RPMI7951 (cell line): ENCODE measurements around the gene MALRD1. TPM values are rescaled to one million over a fixed set of nuclear protein-coding genes. Genes with fewer than 3 reads are reported as not detected.

Source experiments
- DNase-seq: peaks from one replicate; pipeline ENCODE4 v3.0.0-alpha.2; 2012; ENCODE audit warnings: low read depth
- total RNA-seq: library from RNA; depleted of rRNA; stranded (reverse); fragments of >200 nt; shearing (Covaris generic); gene quantifications from 2 replicates; pipeline ENCODE4 v1.2.3, GENCODE V29; 2014

The MALRD1 gene
- total RNA-seq, 1 experiment from 2014 or later, result not detected

DNA sequence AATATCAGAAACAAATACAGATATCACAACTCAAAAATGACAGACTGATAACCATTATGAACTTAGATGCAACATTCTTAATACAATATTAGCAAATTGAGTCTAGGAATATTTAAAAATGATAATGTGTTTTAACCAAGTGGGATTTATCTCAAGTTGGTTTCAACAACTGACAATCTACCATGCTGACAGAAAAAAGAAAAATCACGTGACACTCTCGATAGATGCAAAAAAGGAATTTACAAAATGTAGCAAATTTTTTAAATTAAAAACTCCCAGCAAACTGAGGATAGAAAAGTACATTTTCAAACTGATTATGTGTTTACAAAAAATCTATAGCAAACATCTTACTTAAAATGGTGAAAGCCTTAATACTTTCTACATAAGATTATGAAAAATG is 177.4 kb downstream of the MALRD1 start:
- DNase-seq, result no peak

DNA sequence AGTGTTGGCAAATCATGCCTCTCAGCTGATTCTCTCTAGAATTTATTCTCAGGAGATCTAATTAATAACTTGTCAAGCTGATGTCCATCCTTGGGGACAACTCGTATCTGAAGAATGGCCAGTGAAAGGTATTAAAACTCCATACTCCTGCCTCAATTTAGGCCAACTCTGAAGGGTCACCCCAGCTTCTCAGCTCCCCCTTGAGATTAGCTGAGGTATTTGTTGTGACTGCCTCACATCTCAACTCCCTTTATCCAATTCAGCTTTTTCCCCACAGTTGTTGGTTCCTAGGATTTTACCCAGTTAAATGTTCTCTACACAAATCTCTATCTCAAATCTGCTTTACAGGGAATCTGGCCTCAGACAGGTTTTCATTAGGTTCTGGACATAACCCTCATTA is 182.4 kb downstream of the MALRD1 start:
- no peak for DNase-seq

DNA sequence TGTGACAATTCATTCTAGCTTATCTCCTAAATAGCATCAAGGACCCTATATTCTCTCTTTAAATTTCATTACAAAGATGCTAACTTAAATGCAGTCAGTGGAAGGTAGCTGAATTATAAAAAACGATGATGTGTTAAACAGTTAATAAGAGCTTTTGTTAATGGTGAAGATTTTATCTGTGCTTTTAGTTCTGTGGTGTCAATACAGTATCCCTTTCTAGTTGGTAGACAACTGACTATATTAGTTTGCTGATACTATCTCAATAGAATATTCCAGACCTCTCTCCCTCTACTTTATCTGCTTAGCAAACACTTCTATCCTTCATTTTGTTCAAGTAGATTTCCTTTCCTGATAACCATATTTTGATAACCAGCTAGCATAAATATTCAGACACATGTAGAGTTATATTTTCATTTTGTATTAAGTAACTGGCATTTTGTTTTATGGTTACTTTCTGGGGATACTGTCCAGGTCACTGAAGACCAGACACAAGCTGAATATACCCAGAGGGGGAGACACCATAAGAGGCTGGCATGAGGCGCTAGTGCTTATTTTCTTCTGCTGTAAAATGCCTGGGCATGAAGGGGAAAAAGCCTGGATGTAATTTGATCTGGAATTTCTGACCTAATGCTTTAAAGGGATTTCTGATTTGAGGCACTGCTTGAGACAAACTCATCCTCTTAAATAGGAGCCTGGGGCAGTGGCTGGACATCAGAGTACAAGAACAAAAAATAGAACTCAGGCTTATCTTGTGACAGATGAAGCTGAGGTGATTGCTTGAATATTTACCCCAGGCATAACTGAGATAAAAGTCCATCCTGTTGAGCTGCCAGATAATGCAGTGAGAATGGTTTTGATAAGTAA is 197.5 kb downstream of the MALRD1 start:
- peak; percentile 10 for DNase-seq

DNA sequence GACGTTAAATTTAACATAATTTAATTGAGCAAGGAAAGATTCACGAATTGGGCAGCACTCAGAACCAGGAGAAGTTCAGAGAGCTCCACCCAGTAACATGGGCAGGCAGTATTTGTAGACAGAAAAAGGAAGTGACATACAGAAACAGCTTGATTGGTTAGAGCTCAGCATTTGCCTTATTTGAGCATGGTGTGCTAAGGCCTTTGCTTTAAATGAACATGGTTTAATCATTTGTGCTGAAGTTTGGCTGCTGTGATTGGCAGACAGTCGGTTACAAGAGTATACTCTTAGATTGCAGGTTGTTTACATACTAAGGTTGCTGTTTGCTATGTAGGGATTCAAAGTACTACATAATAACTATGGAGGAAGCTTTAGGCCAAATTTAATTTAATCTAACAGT is 199.2 kb downstream of the MALRD1 start:
- no peak for DNase-seq

DNA sequence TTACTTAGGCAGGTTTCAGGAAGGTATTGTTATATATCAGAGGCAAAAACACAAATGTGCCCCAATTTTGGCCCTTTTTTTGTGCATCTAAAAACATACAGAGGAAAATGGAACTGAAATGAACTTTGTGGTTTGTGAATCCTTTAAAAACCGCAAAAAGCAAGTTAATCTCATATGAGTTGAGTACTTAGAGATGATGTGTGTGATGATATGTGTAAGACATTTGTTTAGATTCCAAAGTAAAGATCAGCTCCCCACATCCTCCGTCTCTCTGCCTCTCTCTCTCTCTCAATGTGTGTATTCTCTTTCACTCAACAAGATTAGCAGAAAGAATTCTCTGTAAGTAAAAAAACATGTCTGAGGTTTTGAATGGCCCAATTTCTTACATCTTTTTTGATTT is 201.9 kb downstream of the MALRD1 start:
- no peak for DNase-seq

DNA sequence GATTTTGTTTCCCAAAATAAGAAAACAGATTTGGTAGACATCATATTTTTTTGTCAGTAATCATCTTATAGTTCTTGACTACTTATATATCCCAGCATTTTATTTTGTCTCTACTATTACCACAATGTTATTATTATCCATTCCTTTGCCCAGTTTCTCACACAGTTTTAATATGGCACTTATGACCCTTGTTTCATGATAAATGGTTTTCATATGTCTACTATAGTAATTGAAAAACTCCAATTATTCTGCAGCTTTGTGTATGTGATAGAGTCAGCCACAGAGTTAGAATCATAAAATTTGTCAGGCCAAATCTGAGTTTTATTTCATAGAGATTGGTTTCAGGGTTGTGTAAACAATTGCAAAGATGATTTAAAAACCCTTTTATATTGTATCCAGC is 203.9 kb downstream of the MALRD1 start:
- DNase-seq, result no peak

DNA sequence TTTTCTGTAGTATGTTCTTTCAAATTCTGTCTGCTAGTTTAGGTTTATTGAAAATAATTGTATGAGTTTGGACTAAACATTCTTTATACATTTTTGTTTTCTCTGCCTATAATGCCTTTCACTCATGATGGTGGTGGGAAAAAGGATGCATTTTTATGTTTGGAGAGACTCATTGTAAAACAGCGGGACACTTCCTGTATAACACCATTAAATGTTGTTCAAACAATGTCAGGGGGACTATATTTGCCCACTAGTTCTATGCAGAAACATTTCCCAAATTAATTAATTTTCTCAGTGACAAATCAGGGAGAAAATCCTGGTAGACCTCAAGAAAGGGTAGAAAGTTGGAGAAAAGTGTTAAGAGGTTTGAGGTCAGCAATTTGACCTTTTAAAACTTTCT is 207.7 kb downstream of the MALRD1 start:
- DNase-seq, result no peak

DNA sequence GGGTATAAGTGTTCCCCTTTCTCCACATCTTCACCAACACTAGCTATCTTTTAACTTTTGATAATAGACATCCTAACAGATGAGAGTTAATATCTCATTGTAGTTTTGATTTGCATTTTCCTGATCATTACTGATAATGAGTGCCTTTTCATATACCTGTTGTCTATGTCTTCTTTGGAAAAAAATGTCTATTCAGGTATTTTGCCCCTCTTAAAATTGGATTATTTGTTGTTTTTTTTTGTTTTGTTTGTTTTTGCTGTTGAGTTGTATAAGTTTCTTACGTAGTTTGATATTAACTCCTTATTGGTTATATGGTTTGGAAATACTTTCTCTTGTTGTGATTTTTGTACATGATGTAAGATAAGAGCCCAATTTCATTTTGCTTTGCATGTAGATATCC is 214.7 kb downstream of the MALRD1 start:
- DNase-seq, result no peak

DNA sequence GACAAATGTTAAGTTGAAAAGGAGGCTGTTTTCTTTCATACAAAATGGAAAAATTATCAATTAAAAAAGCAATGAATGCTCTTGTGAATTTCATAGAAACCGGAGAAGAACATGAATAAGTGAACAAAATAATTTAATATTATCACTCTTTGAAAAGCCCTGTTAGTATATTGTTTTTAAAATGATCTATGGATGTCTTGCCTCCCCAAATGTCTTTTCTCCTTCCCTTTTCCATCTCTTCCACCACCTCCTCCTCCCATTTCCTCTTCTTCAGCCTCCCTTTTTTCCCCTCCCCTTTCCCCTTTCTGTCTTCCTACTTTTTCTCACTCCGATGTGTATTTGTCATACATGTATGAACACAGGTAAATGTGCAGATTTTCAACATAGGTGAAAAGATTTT is 234.7 kb downstream of the MALRD1 start:
- DNase-seq, result no peak

DNA sequence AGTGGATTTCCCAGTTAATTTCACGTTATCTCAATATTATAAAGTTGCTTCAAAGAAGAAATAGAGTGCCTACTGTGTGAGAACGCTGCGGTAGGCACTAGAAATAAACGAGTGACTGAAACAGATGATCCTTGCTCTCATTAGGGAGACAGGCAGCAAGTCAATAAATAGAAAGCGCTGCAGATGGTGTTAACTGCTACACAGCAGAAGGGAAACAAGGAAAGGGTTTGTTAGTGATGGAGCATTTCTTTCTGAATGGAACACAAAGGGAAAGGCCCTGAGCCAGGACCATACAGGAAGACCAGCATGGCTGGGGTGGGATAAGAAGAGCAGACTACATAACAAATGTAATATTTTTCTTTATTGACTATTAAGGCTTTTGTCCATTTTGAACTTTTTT is 235.2 kb downstream of the MALRD1 start:
- no peak for DNase-seq

DNA sequence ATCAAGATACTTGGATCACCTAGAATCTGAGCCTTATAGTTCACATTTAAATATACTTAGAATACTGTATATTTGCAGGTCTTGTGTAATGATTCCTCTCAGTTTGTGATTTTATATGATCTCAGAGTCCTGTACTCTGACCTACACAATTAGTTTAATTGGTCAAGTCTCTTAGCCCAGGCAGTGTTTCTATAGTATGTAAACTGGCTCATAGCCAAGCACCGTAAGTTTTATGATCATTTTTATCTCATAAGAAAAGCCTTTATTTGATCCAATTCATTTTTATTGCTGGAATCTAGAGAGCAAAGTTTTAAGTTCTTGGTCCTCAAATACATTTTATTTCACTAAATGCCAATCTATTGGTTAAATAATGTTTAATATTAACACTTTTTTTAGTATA is 242.2 kb downstream of the MALRD1 start:
- DNase-seq, result no peak

DNA sequence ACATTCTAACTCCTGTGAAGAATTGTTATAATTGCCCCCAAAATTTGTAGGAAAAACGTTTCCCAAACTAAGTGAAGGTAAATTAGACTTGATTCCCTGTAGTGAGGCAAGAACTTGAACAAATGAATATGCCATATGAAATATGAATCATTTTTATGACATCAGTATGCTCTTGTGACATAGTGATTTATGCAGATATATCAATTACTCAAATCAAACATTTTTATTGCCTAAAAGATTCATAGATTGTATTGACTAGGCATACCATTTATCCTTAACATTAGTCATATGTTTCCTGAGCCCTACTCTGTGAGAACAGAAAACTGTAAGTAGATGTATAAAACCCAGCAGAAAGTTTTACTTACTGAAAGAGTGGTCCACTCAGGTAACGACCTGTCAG is 245.6 kb downstream of the MALRD1 start:
- no peak for DNase-seq

DNA sequence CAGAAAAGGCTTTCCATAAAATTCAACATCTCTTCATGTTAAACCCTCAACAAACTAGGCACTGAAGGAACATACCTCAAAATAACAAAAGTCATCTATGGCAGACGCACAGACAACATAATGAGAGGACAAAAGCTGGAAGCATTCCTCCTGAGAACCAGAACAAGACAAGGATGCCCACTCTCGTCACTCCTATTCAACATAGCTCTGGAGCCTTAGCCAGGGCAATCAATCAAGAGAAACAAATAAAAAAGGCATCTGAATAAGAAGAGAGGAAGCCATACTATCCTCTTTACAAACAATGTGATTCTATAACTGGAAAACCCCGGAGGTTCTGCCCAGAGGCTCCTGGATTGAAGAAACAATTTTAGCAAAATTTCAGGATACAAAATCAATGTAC is 251.0 kb downstream of the MALRD1 start:
- no peak for DNase-seq

DNA sequence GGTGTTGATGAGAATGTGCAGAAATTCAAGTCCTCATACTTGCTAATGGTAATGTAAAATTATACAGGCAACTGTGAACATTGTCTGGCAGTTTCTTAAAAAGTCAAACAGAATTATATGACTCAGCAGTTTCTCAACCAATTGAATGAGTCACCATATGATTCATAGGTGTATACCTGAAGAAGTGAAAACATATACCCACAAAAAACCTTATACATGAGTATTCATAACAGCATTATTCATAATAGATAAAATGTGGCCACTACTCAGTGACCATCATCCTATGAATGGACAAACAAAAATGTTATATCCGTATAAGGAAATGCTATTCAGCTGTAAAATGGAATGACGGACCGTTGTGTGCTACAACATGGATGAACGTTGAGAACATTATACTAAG is 253.5 kb downstream of the MALRD1 start:
- peak; percentile 32 for DNase-seq

DNA sequence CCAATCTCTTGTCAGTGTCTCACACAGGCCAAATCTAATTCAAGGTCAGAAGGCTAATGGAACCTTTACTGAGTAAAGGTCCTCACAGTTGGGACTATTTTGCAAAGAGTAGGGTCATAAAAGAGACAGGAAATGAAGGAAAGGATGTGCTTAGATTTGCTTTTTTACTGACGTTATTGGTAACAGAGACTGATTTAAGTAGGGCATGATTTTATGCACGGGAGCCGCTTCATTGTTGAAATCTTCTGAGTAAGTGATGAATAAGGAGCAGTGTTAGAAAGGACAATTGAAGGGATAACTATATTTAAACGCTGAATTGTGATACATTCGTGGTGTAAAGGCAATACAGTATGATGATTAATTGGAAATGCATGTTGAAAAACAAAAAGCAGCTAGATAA is 261.5 kb downstream of the MALRD1 start:
- no peak for DNase-seq

DNA sequence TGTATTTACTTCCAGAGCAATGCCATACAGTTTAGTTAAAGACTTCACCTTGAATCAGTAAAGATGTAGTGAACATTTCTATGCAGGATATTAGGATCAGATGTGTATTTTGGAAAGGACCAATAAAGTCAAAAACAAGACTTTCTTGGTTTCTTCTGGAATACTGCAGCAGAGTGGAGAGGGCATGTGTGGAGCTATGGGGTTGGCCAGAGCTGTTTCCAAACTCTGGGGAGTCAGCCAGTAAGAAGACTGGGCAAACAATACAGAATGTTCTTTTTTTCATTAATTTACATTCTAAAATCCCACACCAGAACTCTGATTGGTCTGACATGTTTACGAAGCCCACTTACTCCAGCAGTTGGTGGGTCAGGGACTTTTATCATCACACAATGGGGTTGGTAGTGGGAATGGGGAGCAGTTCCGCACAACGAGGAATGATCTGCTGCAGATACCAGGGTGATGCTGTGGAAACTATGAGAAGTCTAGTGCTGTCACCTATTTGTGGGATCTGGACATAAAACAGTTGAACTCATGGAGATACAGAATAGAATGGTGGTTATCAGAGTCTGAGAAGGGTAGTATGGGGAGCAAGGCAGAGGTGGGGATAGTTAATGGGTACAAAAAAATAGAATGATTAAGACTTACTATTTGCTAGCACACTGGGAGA is 267.7 kb downstream of the MALRD1 start:
- DNase-seq, result no peak

DNA sequence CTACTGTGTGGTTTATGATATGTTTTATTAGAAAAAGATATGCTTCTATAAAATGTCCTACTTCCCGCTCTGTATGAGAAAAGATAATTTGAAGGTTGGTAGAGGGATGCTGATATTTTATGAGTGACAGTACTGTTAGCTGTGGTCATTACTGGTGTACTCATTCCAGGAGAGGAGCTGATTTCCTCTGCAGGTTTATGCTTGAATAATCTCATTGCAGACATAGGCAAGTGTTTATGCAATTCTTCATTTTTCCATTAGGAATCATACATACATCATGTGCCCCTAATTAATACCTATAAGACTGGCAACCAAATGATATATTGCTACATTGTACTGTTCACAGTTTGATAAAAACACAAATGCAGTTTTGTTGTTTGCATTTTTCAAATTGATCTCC is 269.4 kb downstream of the MALRD1 start:
- DNase-seq, result no peak

DNA sequence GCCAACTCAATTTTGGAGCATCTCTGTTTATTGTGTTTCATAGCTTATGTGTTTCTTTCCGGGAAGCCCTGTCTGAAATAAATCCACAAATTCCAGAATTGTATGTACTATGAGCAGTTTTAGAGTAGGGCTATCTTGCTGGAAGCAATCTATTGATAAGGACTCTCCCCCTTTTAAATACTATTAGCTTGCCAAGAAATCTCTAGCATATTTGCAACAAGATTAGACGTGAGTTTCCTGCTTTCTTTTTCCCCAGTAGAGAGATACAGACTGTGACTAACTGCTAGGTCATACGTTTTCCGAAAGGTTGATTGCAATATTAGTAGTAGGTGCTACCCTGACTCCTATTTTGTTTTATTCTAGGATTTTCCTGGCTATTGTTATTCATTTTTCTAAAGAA is 277.0 kb downstream of the MALRD1 start:
- no peak for DNase-seq

DNA sequence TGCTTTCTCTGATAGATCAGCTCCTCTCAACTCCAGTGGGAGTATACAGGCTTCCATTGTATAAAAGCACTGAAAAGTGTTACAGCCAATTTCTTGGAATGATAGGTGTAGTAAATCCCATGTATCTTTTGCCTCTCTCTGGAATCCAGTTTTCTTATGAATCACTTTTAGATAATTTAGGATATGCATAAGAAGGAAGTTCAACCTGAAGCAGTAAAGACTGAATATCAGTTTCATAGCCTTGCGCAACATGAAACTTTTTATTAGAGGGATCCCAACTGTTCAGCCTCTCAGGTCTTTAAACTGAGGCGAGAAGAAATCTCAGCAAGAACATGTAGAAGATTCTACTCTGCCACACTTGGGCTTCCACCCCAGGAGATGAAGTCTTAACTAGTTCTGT is 280.0 kb downstream of the MALRD1 start:
- DNase-seq, result no peak

DNA sequence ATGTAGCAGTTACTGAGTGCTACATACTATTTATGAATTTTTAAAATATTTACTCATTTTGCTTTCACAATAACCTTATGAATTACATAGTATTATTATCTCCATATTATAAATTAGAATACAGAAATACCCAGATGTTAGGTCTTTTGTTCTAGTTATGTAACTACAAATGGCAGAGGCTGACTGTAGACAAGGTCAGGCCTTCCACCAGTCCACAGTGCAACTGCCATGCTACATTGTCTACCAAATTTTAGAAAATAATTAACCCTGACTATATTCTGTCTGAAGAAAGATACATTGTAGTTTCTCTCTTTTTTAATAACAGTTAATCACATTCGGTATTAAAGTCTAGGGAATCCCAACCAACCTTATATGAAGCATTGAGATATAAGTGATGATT is 280.9 kb downstream of the MALRD1 start:
- DNase-seq, result no peak

DNA sequence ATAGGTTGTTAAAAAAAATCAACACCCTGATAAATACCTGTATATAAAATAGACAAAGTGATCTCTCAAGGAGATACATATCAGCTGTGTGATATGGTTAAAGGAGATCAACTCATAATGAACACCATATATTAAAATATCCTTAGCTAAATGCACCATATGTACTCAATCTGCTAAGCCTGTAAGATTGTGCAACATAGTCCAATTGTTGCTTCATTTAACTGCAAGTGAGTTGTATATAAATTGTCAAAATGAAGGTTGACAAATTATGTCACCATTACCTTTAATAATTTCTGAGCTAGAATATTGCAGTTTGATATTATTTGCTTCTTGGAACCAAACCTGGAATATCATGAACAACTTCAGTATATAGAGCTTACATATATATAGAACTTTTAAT is 283.7 kb downstream of the MALRD1 start:
- no peak for DNase-seq

DNA sequence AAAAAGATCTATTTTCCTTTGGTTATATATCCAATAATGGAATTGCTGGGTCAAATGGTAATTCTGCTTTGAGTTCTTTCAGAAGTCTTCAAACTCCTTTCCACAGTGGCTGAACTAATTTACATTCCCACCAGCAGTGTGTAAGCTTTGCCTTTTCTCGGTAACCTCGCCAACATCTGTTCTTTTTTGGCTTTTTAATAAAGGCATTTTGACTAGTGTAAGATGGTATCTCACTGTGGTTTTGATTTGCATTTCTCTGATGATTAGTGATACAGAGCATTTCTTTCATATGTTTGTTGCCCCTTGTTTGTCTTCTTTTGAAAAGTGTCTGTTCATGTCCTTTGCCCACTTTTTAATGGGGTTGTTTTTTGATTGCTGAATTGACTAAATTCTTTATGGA is 285.0 kb downstream of the MALRD1 start:
- no peak for DNase-seq

DNA sequence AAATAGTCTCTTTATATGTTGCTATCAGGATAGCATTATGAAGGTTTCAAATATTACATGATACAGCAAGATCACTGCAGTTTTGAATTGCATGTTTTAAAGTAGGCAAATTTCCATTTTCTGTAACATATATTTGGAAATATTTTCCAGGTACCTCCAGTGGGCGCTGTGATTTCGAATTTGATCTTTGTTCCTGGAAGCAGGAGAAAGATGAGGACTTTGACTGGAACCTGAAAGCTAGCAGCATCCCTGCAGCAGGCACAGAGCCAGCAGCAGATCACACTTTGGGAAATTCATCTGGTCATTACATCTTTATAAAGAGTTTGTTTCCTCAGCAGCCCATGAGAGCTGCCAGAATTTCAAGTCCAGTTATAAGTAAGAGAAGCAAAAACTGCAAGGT is 299.0 kb downstream of the MALRD1 start:
- no peak for DNase-seq

DNA sequence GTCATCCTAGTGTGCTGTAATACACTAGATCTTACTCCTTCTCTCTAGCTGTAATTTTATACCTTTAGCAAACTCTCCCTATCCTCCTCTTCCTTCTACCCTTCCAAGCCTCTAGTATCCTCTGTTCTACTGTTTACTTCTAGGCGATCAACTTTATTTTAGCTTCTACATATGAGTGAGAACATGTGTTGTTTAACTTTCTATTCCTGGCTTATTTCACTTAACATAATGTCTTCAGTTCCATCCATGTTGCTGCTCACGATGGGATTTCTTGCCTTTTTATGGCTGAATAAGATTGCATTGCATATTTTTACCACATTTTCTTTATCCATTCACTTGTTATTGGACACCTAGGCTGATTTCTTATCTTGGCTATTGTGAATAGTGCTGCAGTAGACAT is 318.6 kb downstream of the MALRD1 start:
- no peak for DNase-seq
